HEK293T (cell line): ENCODE measurements around the gene PIP5K1B.

Source experiments
- CTCF ChIA-PET: fragments of 350-600 bp; formaldehyde crosslinking; extraction: SDS; loops from one replicate; lab custom pipeline; 2021; ENCODE audit warnings: antibody characterized with exemption, inconsistent platforms; lab: Yijun Ruan, JAX
- POLR2A ChIA-PET: fragments of 350-600 bp; formaldehyde crosslinking; extraction: SDS; loops from one replicate; lab custom pipeline; 2020; ENCODE audit warnings: antibody characterized with exemption, inconsistent platforms; lab: Yijun Ruan, JAX
- DNase-seq: peaks from one replicate; pipeline ENCODE4 v3.0.0; 2012; ENCODE audit warnings: mixed read lengths; ENCODE audit errors: extremely low spot score
- ARNT ChIP-seq: fragments of 450-650 bp; IDR thresholded peaks from 2 replicates; pipeline ENCODE4 v1.6.1; 2017; ENCODE audit warnings: mild to moderate bottlenecking
- BHLHE40 ChIP-seq: fragments of 450-650 bp; IDR thresholded peaks from 2 replicates; pipeline ENCODE4 v1.6.1; 2016; ENCODE audit warnings: mild to moderate bottlenecking, moderate library complexity, borderline replicate concordance
- CTBP1 ChIP-seq: fragments of 450-650 bp; IDR thresholded peaks from 2 replicates; pipeline ENCODE4 v1.6.1; 2016; ENCODE audit warnings: borderline replicate concordance
- ELF4 ChIP-seq: fragments of 450-650 bp; IDR thresholded peaks from 2 replicates; pipeline ENCODE4 v1.6.1; 2017; ENCODE audit warnings: antibody characterized with exemption
- FOXA1 ChIP-seq: fragments of 450-650 bp; IDR thresholded peaks from 2 replicates; pipeline ENCODE4 v1.6.1; 2016; ENCODE audit warnings: mild to moderate bottlenecking
- FOXK2 ChIP-seq: fragments of 450-650 bp; IDR thresholded peaks from 2 replicates; pipeline ENCODE4 v1.6.1; 2016; ENCODE audit warnings: mild to moderate bottlenecking
- FOXM1 ChIP-seq: fragments of 450-650 bp; IDR thresholded peaks from 2 replicates; pipeline ENCODE4 v1.6.1; 2017; ENCODE audit warnings: mild to moderate bottlenecking, borderline replicate concordance
- HDGF ChIP-seq: fragments of 450-650 bp; IDR thresholded peaks from 2 replicates; pipeline ENCODE4 v1.6.1; 2017; ENCODE audit warnings: antibody characterized with exemption, borderline replicate concordance
- L3MBTL2 ChIP-seq: fragments of 450-650 bp; conservative IDR thresholded peaks from 2 replicates; pipeline ENCODE4 v1.6.1; 2016; ENCODE audit warnings: mild to moderate bottlenecking
- LEF1 ChIP-seq: fragments of 450-650 bp; IDR thresholded peaks from 2 replicates; pipeline ENCODE4 v1.6.1; 2017; ENCODE audit warnings: mild to moderate bottlenecking, borderline replicate concordance
- NFRKB ChIP-seq: fragments of 450-650 bp; IDR thresholded peaks from 2 replicates; pipeline ENCODE4 v1.6.1; 2016; ENCODE audit warnings: mild to moderate bottlenecking, moderate library complexity
- SP1 ChIP-seq: fragments of 450-650 bp; IDR thresholded peaks from 2 replicates; pipeline ENCODE4 v1.6.1; 2017
- SUZ12 ChIP-seq: fragments of 450-650 bp; IDR thresholded peaks from 2 replicates; pipeline ENCODE4 v1.6.1; 2016; ENCODE audit warnings: mild to moderate bottlenecking
- TARDBP ChIP-seq: fragments of 450-650 bp; IDR thresholded peaks from 2 replicates; pipeline ENCODE4 v1.6.1; 2016
- ZNF384 ChIP-seq: fragments of 450-650 bp; IDR thresholded peaks from 2 replicates; pipeline ENCODE4 v1.6.1; 2016
- TF ChIP-seq, protein P1 (sequence below): fragments of 450-650 bp; IDR thresholded peaks from 2 replicates; pipeline ENCODE4 v1.6.1; 2016

Gene PIP5K1B

DNA sequence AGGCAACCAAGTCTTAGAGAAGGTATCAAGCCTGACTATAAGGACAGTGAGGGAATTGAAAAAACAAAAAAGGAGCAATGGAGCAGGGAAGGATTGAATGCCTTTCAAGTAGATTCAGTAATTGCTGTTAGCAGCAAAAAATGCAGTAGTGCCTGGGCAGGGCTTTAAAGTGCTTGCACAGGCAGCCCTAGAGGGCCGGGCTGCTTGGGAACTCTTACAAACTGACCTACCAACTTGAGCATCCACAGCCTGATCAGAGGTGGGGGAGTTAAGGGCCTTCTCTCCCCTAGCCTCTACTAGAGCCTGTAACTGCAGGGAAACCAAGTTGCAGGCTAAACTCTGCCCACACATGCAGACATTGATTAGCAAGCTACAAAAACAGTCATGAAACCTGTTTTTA lies 349.9 kb downstream of the PIP5K1B start:
- TF ChIP-seq L3MBTL2 (no peak), CTBP1 (no peak), FOXK2 (no peak), FOXA1 (no peak), NFRKB (no peak), TARDBP (no peak), BHLHE40 (no peak), SUZ12 (no peak), ELF4 (no peak), ZNF384 (no peak), FOXM1 (no peak), ARNT (no peak), SP1 (no peak), LEF1 (no peak), HDGF (no peak)
- TF ChIP-seq, protein P1, sequence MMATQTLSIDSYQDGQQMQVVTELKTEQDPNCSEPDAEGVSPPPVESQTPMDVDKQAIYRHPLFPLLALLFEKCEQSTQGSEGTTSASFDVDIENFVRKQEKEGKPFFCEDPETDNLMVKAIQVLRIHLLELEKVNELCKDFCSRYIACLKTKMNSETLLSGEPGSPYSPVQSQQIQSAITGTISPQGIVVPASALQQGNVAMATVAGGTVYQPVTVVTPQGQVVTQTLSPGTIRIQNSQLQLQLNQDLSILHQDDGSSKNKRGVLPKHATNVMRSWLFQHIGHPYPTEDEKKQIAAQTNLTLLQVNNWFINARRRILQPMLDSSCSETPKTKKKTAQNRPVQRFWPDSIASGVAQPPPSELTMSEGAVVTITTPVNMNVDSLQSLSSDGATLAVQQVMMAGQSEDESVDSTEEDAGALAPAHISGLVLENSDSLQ = no peak
- no peak for DNase-seq
- ChIA-PET POLR2A (no interaction called here), CTCF (no interaction called here)

DNA sequence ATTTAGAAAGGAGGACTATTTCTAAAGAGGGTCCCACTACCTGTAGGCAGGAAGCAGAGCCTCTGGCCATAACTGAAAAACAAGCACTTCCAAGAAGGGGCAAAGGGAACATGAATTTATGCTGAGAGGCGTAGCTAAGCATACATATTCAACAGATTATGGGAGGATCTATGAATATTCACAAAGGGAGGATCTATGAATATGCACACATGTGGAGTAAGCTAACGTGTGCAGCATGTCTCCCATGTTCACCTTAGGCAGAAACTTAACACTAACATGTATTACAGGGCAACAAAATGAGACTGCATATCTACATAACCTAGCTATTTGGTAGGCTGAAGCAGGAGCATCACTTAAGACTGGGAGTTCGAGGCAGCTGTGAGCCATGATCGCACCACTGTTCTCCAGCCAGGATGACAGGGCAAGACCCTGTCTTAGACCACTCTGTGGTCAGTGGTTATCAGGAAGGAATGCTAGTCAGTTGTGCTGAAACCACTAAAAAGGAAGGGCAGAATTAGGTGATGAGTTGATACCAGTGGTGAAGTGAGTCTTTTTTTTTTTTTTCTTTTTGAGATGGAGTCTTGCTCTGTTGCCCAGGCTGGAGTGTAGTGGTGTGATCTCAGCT lies 351.3 kb downstream of the PIP5K1B start:
- ChIA-PET CTCF (interaction anchor here (0.9 kb wide), 1 partner anchor 137 kb away, joined by 3 read pairs; no protein-coding TSS in a partner anchor), POLR2A (no interaction called here)
- no peak for DNase-seq
- TF ChIP-seq NFRKB = no peak
- TF ChIP-seq FOXM1 = no peak
- TF ChIP-seq LEF1 = no peak
- TF ChIP-seq, protein P1 = no peak
- no peak for TF ChIP-seq ZNF384
- no peak for TF ChIP-seq ELF4
- TF ChIP-seq BHLHE40 = no peak
- TF ChIP-seq FOXA1 = no peak
- no peak for TF ChIP-seq SUZ12
- TF ChIP-seq L3MBTL2 = no peak
- no peak for TF ChIP-seq SP1
- no peak for TF ChIP-seq FOXK2
- no peak for TF ChIP-seq CTBP1
- no peak for TF ChIP-seq ARNT
- TF ChIP-seq TARDBP = no peak
- no peak for TF ChIP-seq HDGF

DNA sequence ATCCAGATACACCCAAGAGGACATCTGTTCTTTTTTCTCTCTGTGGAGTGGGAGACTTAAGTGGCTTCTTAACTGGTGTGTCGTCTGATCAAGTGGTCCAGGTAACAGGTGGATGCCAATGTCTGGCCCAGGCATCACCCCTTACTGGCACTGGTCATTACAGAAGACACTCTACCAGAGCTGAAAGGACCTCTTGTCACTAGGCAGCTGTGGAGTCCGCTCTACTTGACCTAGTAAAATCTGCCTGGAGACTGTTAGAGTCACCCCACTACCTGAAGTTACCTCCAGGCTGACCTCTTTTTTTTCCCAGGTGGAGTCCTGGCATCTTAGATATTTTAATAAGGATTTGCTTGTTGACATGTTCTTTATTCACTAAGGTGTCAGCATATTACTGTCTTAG lies 353.1 kb downstream of the PIP5K1B start:
- TF ChIP-seq ZNF384 (no peak), ARNT (no peak), BHLHE40 (no peak), LEF1 (no peak), L3MBTL2 (no peak), SP1 (no peak), TARDBP (no peak), HDGF (no peak), ELF4 (no peak), FOXM1 (no peak), NFRKB (no peak), FOXK2 (no peak)
- TF ChIP-seq, protein P1 = no peak
- ChIA-PET CTCF (no interaction called here), POLR2A (interaction anchor here (0.8 kb wide), 1 partner anchor 22 kb away, joined by 3 read pairs; the partner anchor contains the start of gene FXN)
- DNase-seq = no peak
